Fibroblast of skin of right biceps (primary cell): ENCODE measurements around the gene CTSK.

Source experiments
- DNase-seq: peaks from one replicate; pipeline ENCODE4 v3.0.0-alpha.2; 2013

The CTSK gene

GRCh38 chr1:150751443-150751842 lies 56.6 kb downstream of the CTSK start:
- no peak for DNase-seq

- no peak for DNase-seq
Observed at GRCh38 chr1:150749720-150750311, 58.2 kb downstream of the CTSK start.

- no peak for DNase-seq
Observed at GRCh38 chr1:150748878-150749719, 59.0 kb downstream of the CTSK start.
